GM12801 (cell line): ENCODE measurements around the gene LRRC26.

ENCODE experiments used
- TF ChIP-seq, protein P1 (sequence below): IDR thresholded peaks from one replicate; pipeline ENCODE4 v1.5.1; 2011; ENCODE audit warnings: control low read depth; ENCODE audit not compliant: insufficient read length; ENCODE audit errors: extremely low read depth

Gene LRRC26

DNA sequence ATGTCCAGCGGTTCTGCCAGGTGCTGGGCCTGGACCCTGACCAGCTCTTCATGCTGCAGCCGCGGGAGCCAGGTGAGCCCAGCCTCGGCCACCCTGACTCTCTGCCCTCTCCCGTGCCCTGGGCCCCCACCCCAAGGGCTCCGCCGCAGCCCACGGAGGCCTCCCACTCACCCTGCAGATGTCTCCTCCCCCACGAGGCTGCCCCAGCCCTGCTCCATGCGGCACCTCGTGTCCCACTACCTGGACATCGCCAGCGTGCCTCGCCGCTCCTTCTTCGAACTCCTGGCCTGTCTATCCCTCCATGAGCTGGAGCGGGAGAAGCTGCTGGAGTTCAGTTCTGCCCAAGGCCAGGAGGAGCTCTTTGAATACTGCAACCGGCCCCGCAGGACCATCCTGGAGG lies 44.8 kb upstream of the LRRC26 start:
- TF ChIP-seq, protein P1, sequence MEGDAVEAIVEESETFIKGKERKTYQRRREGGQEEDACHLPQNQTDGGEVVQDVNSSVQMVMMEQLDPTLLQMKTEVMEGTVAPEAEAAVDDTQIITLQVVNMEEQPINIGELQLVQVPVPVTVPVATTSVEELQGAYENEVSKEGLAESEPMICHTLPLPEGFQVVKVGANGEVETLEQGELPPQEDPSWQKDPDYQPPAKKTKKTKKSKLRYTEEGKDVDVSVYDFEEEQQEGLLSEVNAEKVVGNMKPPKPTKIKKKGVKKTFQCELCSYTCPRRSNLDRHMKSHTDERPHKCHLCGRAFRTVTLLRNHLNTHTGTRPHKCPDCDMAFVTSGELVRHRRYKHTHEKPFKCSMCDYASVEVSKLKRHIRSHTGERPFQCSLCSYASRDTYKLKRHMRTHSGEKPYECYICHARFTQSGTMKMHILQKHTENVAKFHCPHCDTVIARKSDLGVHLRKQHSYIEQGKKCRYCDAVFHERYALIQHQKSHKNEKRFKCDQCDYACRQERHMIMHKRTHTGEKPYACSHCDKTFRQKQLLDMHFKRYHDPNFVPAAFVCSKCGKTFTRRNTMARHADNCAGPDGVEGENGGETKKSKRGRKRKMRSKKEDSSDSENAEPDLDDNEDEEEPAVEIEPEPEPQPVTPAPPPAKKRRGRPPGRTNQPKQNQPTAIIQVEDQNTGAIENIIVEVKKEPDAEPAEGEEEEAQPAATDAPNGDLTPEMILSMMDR = no peak

DNA sequence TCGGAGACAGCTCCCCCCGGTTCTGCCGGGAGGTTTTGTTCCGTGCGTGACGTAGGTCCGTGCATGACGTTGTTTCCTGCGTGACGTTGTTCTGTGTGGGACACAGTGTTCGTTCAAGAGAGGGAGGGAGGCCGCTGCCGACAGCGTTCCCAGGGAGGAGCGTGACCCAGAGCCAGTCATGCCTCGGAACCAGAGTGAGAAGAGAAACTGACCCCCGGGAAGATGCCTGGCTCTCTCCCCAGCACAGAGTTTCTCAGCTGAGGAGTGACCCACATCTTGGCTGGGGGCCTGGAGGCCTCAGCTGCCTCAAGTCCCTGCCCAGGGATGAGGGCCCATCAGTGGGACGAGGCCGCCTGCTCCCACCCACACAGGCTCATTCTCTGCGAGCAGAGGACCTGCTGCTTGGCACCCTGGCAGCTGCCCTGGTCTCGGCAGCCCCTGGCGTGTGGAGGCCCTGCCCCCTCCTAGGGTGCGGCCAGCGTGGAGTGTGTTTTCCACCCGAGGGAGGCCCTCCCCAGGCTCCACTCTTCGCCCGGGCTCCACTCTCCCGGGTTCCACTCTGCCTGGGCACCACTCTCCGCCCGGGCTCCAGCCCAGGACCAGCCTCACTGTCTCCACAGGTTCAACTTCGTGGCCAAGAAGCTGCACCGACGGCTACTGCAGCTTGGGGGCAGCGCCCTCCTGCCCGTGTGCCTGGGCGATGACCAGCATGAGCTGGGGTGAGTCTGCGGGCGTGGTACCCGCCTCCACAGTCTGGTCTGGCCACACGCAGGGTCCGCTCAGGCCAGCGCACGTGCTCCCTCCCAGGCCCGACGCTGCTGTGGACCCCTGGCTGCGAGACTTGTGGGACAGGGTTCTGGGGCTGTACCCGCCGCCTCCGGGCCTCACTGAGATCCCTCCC lies 43.6 kb upstream of the LRRC26 start:
- TF ChIP-seq, protein P1 = no peak

DNA sequence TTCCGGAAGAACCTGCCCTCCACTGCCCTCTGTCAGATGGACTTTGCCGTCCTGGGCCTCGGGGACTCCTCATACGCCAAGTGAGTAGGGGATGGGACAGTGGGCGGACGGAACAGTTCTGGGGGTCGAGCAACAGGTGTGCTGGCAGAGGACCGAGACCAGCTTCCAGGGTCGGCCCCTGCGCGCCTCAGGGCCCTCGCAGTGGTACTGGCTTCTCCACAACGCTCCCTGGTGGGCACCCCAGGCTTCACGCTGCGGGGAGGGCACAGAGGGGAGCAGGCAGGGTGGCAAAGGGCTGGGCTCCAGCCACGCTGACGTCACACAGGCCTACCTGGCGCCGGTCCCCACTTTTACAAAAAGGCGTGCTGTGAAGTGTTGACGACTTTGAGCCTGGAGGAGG lies 42.7 kb upstream of the LRRC26 start:
- TF ChIP-seq, protein P1 = no peak

DNA sequence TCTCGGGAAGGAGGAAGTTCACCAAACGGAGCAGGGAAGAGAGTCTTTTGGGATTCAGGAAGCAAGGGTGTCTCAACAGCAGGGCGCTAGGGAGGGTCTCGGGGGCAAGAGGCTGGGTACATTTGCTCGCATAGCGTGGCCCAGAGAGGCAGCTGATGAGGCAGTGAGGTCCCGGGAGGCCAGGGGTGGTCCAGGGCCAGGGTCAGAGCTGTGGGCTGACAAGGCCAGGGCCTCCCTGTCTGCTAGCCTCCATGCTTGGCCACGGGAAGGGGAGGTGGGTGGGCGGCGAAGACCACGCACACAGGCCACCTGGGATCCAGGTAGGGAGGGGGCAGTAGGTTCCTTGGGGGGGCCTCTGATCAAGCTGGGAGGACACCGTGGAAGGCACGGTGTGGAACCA lies 41.7 kb upstream of the LRRC26 start:
- TF ChIP-seq, protein P1 = no peak

DNA sequence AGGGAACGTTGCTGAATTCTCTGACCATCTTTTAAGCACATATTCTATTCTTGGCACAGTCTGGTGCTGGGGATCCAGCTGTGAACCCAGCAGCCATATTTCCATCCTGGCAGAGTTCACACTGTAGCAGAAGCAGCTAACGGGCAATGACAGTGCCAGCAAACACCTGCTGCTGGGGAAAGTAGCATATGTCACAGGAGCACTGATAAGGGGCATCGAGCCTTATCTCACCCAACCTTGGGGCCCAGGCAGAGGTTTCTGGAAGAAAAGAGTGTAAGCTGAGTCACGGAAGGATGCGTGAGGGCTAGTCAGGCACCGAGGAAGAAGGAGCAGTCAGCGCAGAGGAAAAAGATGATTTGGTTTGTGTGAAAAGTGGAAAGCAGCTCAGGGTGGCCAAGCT lies 36.8 kb upstream of the LRRC26 start:
- TF ChIP-seq, protein P1 = no peak

DNA sequence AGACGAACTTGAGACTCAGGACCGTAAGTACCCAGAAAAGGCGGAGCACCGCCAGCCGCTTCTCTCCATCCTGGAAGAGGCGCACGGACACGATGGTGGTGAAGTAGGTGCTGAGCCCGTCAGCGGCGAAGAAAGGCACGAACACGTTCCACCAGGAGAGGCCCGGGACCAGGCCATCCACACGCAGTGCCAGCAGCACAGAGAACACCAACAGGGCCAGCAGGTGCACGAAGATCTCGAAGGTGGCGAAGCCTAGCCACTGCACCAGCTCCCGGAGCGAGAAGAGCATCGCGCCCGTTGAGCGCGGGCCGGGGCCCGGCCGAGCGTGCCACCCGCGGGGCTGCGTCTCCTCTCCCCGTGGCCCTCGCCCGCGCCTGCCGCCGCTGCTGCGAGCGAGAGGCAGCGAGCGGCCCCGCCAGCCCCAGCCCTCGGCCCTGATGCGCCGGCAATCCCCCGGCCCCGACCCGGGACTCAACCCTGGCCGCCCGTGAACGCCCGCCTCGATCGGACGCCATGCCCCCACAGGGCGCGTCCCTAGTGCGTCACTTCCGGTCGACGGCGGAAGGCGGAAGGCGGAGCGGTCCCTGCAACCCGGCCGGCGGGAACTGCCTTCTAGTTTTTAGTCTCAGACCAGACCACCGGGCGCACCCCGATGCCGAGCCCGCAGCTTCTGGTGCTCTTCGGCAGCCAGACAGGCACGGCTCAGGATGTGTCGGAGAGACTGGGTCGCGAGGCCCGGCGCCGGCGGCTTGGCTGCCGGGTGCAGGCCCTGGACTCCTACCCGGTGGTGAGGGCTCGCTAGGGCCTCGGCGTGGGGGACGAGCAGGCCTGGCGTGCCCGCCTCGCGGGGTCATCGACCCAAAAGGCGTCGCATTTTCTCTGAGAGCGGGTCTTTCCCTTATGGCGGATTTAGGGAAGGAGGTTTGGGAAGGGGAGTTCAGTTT lies 35.5 kb upstream of the LRRC26 start, which contains the start of the genes NDOR1 and TMEM203:
NDOR1 (plus strand) TSS at position 575 of the 944 bp plus-strand sequence; CDS start at position 653, 78 bp downstream.
TMEM203 (minus strand) TSS at position 523 of the 944 bp plus-strand sequence; CDS start at position 289, 234 bp downstream.
- TF ChIP-seq, protein P1 = no peak

DNA sequence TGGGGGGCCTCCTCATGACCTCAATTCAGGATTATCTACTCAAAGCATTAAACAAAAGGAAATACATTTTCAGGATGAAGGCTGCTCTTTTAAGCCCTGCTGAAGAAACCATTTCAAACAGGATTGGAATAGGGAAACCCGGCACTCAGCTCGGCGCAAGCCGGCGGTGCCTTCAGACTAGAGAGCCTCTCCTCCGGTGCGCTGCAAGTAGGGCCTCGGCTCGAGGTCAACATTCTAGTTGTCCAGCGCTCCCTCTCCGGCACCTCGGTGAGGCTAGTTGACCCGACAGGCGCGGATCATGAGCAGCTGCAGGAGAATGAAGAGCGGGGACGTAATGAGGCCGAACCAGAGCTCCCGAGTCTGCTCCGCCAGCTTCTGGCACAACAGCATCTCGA lies 34.9 kb upstream of the LRRC26 start:
- TF ChIP-seq, protein P1 = no peak
